Keratinocyte (primary cell): ENCODE results near the gene BRD1. TPM values are rescaled to one million over a fixed set of nuclear protein-coding genes. Genes with fewer than 3 reads are reported as not detected.

Experiments
- DNase-seq: peaks from one replicate; pipeline ENCODE4 v3.0.0-alpha.2; 2011; ENCODE audit warnings: low read depth, missing footprints, low spot score
- FAIRE-seq: peaks from 2 replicates; lab custom pipeline; 2011; peaks lifted over from hg19 to GRCh38; lab: Jason Lieb, UNC
- H2AFZ ChIP-seq: 2 replicates; pipeline ENCODE4 v1.6.0; 2012; ENCODE audit warnings: low read length, control low read depth, inconsistent platforms; ENCODE audit not compliant: control insufficient read depth
- H3K27ac ChIP-seq: 2 replicates; pipeline ENCODE4 v1.5.1; 2011; ENCODE audit warnings: low read length; ENCODE audit not compliant: control insufficient read depth, insufficient read depth
- H3K27me3 ChIP-seq: 3 replicates; pipeline ENCODE4 v1.6.0; 2011; ENCODE audit warnings: low read length; ENCODE audit not compliant: control insufficient read depth, insufficient read depth; ENCODE audit errors: extremely low read depth
- H3K36me3 ChIP-seq, 2 experiments: 2 replicates in 1 of 2; 3 replicates in 1 of 2; pipeline ENCODE4 v1.5.1; 2011; ENCODE audit warnings: low read length in 2 of 2, mild to moderate bottlenecking in 1 of 2; ENCODE audit not compliant: control insufficient read depth in 2 of 2, insufficient read depth in 2 of 2; ENCODE audit errors: extremely low read depth in 1 of 2
- H3K4me1 ChIP-seq: 3 replicates; pipeline ENCODE4 v1.5.1; 2011; ENCODE audit warnings: low read length; ENCODE audit not compliant: control insufficient read depth, insufficient read depth; ENCODE audit errors: extremely low read depth
- H3K4me2 ChIP-seq: 3 replicates; pipeline ENCODE4 v1.6.0; 2011; ENCODE audit warnings: low read depth, low read length; ENCODE audit not compliant: control insufficient read depth, insufficient read depth; ENCODE audit errors: extremely low read depth
- H3K4me3 ChIP-seq, 3 experiments: fragments of 200-600 bp in 1 of 3; sonication (generic) in 1 of 3; 2 replicates in 2 of 3; 3 replicates in 1 of 3; pipeline ENCODE4 v1.5.1; 2011 to 2016; ENCODE audit warnings: low read length in 3 of 3, mild to moderate bottlenecking in 3 of 3, control low read depth in 2 of 3, inconsistent platforms in 1 of 3, low read depth in 1 of 3, mixed read lengths in 1 of 3, mixed run types in 1 of 3, moderate library complexity in 1 of 3; ENCODE audit not compliant: control insufficient read depth in 2 of 3, insufficient read depth in 2 of 3; ENCODE audit errors: extremely low read depth in 1 of 3
- H3K79me2 ChIP-seq: 2 replicates; pipeline ENCODE4 v1.6.0; 2012; ENCODE audit warnings: low read length; ENCODE audit not compliant: control insufficient read depth, insufficient read depth
- H3K9ac ChIP-seq: 3 replicates; pipeline ENCODE4 v1.6.0; 2011; ENCODE audit warnings: low read length; ENCODE audit not compliant: control insufficient read depth, insufficient read depth; ENCODE audit errors: extremely low read depth
- H3K9me1 ChIP-seq: 3 replicates; pipeline ENCODE4 v1.6.0; 2011; ENCODE audit warnings: low read length; ENCODE audit not compliant: control insufficient read depth, insufficient read depth; ENCODE audit errors: extremely low read depth
- H3K9me3 ChIP-seq: 2 replicates; pipeline ENCODE4 v1.5.1; 2012; ENCODE audit warnings: low read depth, low read length; ENCODE audit not compliant: control insufficient read depth
- H4K20me1 ChIP-seq: 3 replicates; pipeline ENCODE4 v1.6.0; 2011; ENCODE audit warnings: low read length; ENCODE audit not compliant: control insufficient read depth, insufficient read depth; ENCODE audit errors: extremely low read depth
- CTCF ChIP-seq, 3 experiments: IDR thresholded peaks in 1 of 3; conservative IDR thresholded peaks in 1 of 3; optimal IDR thresholded peaks in 1 of 3; 2 replicates in 2 of 3; 3 replicates in 1 of 3; pipeline versions ENCODE3 to v1.5.1; 2011; ENCODE audit warnings: low read length in 3 of 3, mild to moderate bottlenecking in 3 of 3, moderate library complexity in 2 of 3, control low read depth in 1 of 3, inconsistent platforms in 1 of 3; ENCODE audit not compliant: insufficient read depth in 2 of 3; ENCODE audit errors: extremely low read depth in 1 of 3
- EZH2 ChIP-seq: IDR thresholded peaks from one replicate; pipeline ENCODE4 v1.6.1; 2012; ENCODE audit warnings: inconsistent platforms, mild to moderate bottlenecking, low read length, moderate library complexity
- dilution Hi-C: fragments of 300-500 bp; cut with MboI; formaldehyde crosslinking; loops from one replicate; pipeline ENCODE4 v1.7.0; 2020; ENCODE audit warnings: low sequenced_read_pairs; ENCODE audit not compliant: extremely low pct_ligation_motif_present
- polyA plus RNA-seq, 5 experiments: library from polyadenylated mRNA; depleted of rRNA in 3 of 5; stranded (reverse) in 3 of 5; stranded (forward) in 1 of 5; unstranded in 1 of 5; fragments of >200 nt; gene quantifications; 1 replicate in 1 of 5; 2 replicates in 3 of 5; 3 replicates in 1 of 5; pipeline versions ENCODE4 v1.2.1 to v1.2.3, GENCODE V29; 2011 to 2012; ENCODE audit warnings: missing spikeins in 2 of 5, low read depth in 1 of 5, low replicate concordance in 1 of 5

BRD1 gene
- polyA plus RNA-seq, 1 donor (not counting 4 experiments of a cell fraction or from before 2014, with no cell fraction given), result 4.3 TPM

GRCh38 chr22:49752598-49753091 lies 75.0 kb downstream of the BRD1 start:
- DNase-seq (no peak), FAIRE-seq (no peak)
- Histone ChIP-seq H3K79me2 (no peaks in the 10 kb centered on the region), H3K27me3 (peaks cover 3% of the 10 kb centered on the region), H3K27ac (no peak overlapping the region), H3K9me3 (no peaks in the 10 kb centered on the region), H3K4me1 (no peaks in the 10 kb centered on the region), H3K36me3 (no peaks in the 10 kb centered on the region), H3K4me3 (no peak overlapping the region), H3K4me2 (no peak overlapping the region), H4K20me1 (no peaks in the 10 kb centered on the region), H2AFZ (no peak overlapping the region), H3K9me1 (no peaks in the 10 kb centered on the region), H3K9ac (no peak overlapping the region)
- dilution Hi-C loops, result no loop called here
- TF ChIP-seq EZH2, result no peak
- no peak for TF ChIP-seq CTCF (optimal IDR thresholded peaks at IDR 0.05 in 1 of 3, IDR thresholded peaks at IDR 0.05 in 1 of 3, conservative IDR thresholded peaks at IDR 0.05 in 1 of 3; ENCODE audit: extremely low read depth in 1 of 3, insufficient read depth in 2 of 3, low read length in 3 of 3)

GRCh38 chr22:49751966-49752597 lies 75.6 kb downstream of the BRD1 start:
- Histone ChIP-seq H3K27me3 (peaks cover 3% of the 10 kb centered on the region), H3K4me1 (no peaks in the 10 kb centered on the region)

More at GRCh38 chr22:49751966-49752597, 75.6 kb downstream of the BRD1 start:
- FAIRE-seq, result no peak
- no peak overlapping the region for H3K9ac ChIP-seq
- TF ChIP-seq CTCF (optimal IDR thresholded peaks at IDR 0.05 in 1 of 3, IDR thresholded peaks at IDR 0.05 in 1 of 3, conservative IDR thresholded peaks at IDR 0.05 in 1 of 3; ENCODE audit: extremely low read depth in 1 of 3, insufficient read depth in 2 of 3, low read length in 3 of 3), result no peak
- H3K36me3 ChIP-seq, result no peaks in the 10 kb centered on the region
- no peak for DNase-seq
- no peaks in the 10 kb centered on the region for H3K79me2 ChIP-seq
- H3K27ac ChIP-seq, result no peak overlapping the region
- H3K9me1 ChIP-seq, result no peaks in the 10 kb centered on the region
- H3K4me2 ChIP-seq, result no peak overlapping the region
- H4K20me1 ChIP-seq, result no peaks in the 10 kb centered on the region
- H2AFZ ChIP-seq, result no peak overlapping the region
- dilution Hi-C loops, result no loop called here
- H3K4me3 ChIP-seq, result no peak overlapping the region
- peaks cover 2% of the 10 kb centered on the region for H3K9me3 ChIP-seq
